Measurements from ENCODE around the gene GNB1. TPM values are rescaled to one million over a fixed set of nuclear protein-coding genes. Genes with fewer than 3 reads are reported as not detected.

Gene GNB1
- total RNA-seq, 1 experiment from 2014 or later = 400 TPM

DNA sequence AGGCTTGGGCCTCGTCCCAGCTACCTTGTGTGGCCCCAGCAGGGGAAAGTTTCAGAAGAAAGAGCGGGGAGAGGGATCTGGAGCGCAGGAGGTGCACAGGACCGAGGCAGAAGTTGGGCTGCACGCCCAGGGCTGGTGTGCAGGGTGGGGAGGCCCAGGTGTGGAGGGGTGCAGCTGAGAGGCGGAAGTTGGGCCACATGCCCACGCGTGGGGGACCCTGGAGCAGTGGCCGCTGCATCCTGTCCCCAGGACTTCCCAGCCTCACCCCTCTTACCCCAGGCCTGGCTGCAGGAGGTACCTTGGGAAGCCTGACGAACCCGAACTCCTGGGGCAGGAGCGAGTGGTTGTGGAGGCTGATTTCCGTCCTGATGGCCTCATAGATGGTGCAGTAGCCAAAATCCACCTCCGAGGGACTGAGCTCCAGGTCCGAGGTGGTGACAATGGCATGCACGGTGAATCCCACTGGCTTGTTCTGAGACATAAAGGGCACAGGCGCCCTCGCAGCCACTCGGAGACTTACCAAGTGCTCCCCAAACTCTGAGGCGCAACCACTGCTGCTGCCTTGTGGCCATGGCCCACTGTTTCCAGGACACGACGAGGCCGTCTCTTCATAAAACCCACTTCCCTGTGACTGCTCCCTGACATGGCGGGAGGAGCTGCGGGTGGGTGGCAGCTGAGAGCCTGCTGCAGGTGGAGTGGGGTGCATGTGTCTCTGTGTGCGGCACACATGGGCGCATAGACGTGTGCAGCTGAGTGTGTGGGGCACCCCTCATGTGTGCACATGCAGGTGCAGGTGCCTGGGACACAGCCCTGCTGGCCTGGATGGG lies 48.6 kb upstream of the GNB1 start:
- no peak overlapping the region for H2AK5ac ChIP-seq (ENCODE audit: insufficient read length, low read length)
- H4K20me1 ChIP-seq (ENCODE audit: control insufficient read depth, insufficient read depth, insufficient read length) = peaks cover 3% of the 10 kb centered on the region
- WGBS (ENCODE audit: extremely low coverage, insufficient read length, low lambda C conversion rate) = no CpG with 5 or more reads among the region's 28 CpGs
- H4K91ac ChIP-seq (ENCODE audit: insufficient read length, low read depth, low read length) = no peak overlapping the region
- no peak overlapping the region for H2BK5ac ChIP-seq (ENCODE audit: insufficient read length, low read length)
- H3K36me3 Mint-ChIP-seq (ENCODE audit: insufficient read depth in 1 of 3, low read depth in 3 of 3) = no peaks in the 10 kb centered on the region
- H3K79me2 ChIP-seq (ENCODE audit: insufficient read depth, low read length) = no peaks in the 10 kb centered on the region
- H3K27me3 Mint-ChIP-seq (ENCODE audit: low read depth) = peaks cover 2% of the 10 kb centered on the region
- no peak overlapping the region; the same call in 1 of the 2 replicates for H3K14ac ChIP-seq (ENCODE audit: insufficient read depth, low read length)
- H3K18ac ChIP-seq (ENCODE audit: insufficient read length, low read depth, low read length) = no peak overlapping the region
- H3K4me1 ChIP-seq (ENCODE audit: insufficient read depth, low read length) = no peaks in the 10 kb centered on the region
- no peak for DNase-seq
- no peaks in the 10 kb centered on the region for H3K27me3 ChIP-seq (ENCODE audit: insufficient read depth, low read length)
- H3K27ac ChIP-seq (ENCODE audit: insufficient read length, low read depth, low read length) = no peak overlapping the region
- no peak overlapping the region for H3K4me3 Mint-ChIP-seq
- H2AFZ ChIP-seq (ENCODE audit: low read length) = no peak overlapping the region
- H3K4ac ChIP-seq (ENCODE audit: low read depth, low read length) = no peak overlapping the region
- no peak overlapping the region for H3K9ac ChIP-seq (ENCODE audit: extremely low read depth, insufficient read length, low read length)
- H3K9me3 Mint-ChIP-seq = peaks cover 0 to 5% of the 10 kb centered on the region in 2 experiments; a peak in 2 of 5 replicates
- H3K79me1 ChIP-seq (ENCODE audit: insufficient read depth, low read depth, low read length, poor library complexity, severe bottlenecking) = no peaks in the 10 kb centered on the region
- no peak overlapping the region for H4K5ac ChIP-seq (ENCODE audit: insufficient read length, low read depth, low read length)
- H3K4me1 Mint-ChIP-seq = peaks cover 6% of the 10 kb centered on the region in 2 experiments; a peak in 3 of 4 replicates
- H4K8ac ChIP-seq (replicated peaks; ENCODE audit: insufficient read length, low read depth, low read length) = no peak overlapping the region
- H2BK20ac ChIP-seq (ENCODE audit: low read depth, low read length, poor library complexity, severe bottlenecking) = no peak overlapping the region
- TF ChIP-seq, protein P1, sequence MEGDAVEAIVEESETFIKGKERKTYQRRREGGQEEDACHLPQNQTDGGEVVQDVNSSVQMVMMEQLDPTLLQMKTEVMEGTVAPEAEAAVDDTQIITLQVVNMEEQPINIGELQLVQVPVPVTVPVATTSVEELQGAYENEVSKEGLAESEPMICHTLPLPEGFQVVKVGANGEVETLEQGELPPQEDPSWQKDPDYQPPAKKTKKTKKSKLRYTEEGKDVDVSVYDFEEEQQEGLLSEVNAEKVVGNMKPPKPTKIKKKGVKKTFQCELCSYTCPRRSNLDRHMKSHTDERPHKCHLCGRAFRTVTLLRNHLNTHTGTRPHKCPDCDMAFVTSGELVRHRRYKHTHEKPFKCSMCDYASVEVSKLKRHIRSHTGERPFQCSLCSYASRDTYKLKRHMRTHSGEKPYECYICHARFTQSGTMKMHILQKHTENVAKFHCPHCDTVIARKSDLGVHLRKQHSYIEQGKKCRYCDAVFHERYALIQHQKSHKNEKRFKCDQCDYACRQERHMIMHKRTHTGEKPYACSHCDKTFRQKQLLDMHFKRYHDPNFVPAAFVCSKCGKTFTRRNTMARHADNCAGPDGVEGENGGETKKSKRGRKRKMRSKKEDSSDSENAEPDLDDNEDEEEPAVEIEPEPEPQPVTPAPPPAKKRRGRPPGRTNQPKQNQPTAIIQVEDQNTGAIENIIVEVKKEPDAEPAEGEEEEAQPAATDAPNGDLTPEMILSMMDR (conservative IDR thresholded peaks at IDR 0.05) = no peak
- no peaks in the 10 kb centered on the region for H3K9me3 ChIP-seq (ENCODE audit: control insufficient read depth, low read depth, low read length)
- H2BK12ac ChIP-seq (ENCODE audit: insufficient read length, low read depth, low read length) = no peak overlapping the region
- no peak overlapping the region for H3K27ac Mint-ChIP-seq
- no peak overlapping the region for H2BK120ac ChIP-seq (ENCODE audit: low read depth, low read length, poor library complexity, severe bottlenecking)
- no peak overlapping the region for H3T11ph ChIP-seq (ENCODE audit: low read length)
- H2BK15ac ChIP-seq (ENCODE audit: low read depth, low read length) = no peak overlapping the region
- H3K4me2 ChIP-seq (ENCODE audit: insufficient read depth, insufficient read length, low read length) = no peak overlapping the region
- no peak overlapping the region for H3K23ac ChIP-seq (ENCODE audit: insufficient read length, low read depth, low read length)
- no peak overlapping the region for H3K56ac ChIP-seq (ENCODE audit: insufficient read length, low read depth, low read length)
- H3K23me2 ChIP-seq (ENCODE audit: insufficient read length, low read depth, low read length, poor library complexity, severe bottlenecking) = no peaks in the 10 kb centered on the region

Measured in H9 (cell line).